GM21723 (cell line): ENCODE measurements around the gene OR51B5.
"Not testable (repeated sequence)": the region's sequence is repeated elsewhere in the genome, so short reads cannot be mapped to it uniquely, and the experiment has no call there.

Experiments used
- ATAC-seq: cut with Tn5 transposase; IDR thresholded peaks from one replicate; pipeline ENCODE4 v1.9.1; 2021; ENCODE audit warnings: mild to moderate bottlenecking, moderate library complexity; ENCODE audit not compliant: unreplicated experiment

OR51B5 gene

DNA sequence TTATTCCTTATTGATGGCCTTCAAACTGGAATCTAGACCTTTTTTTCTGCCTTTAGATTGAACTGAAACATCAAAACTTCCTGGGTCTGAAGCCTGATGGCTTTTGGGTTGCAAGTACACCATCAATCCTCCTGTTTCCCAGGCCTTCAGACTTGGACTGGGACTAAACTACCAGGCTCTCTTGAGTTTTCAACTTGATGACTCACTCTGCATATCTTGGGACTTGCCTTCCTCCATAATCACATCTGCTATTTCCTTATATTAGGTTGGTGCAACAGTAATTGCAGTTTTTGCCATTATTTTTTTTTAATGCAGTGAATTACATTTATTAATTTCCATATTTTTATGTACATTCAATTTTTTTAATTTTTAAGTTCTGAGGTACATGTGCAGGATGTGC, 7.0 kb downstream of the OR51B5 start:
- ATAC-seq = no peak

DNA sequence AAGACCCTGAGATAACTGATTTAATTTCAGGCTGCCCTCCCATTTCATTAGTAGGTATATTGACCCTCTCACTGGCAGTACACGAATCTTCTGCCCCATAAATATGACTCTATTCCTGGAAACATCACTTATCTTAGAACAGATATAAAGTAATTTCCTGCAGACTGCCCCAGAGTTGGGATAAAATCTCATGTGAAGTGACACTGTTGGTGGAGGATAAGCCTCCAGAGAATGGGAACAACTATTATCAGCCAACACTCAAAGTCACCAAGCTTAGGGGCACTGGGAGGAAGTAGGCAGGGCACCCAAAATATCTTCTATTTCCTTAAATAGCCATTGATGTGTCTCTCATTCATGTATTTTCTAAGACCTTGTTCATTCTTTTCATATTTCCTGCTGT, 8.2 kb downstream of the OR51B5 start:
- ATAC-seq = no peak

DNA sequence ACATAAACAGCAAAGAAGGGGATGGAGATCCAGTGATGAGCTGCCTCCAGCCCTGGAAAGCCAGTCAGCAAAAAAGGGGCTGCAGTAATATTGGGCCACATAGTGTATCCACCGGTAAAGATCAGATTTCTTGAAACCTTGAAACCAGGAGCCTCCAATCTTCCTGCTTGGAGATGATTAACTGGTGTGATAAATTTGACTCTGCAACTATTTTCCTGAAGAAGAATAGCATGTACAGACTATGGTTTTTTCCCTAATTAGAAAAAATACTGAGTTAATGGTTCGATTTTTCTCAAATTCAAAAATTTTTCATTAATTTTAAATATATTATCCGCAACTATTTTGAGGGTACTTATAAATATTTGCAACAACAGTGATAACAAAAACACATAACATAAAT, 19.1 kb downstream of the OR51B5 start, which contains the start of gene OR51B2:
Gene OR51B2, minus strand, starts transcription at position 101 of the 400 bp plus-strand sequence. Its CDS starts 0 bp downstream, at position 101.
- no peak for ATAC-seq

DNA sequence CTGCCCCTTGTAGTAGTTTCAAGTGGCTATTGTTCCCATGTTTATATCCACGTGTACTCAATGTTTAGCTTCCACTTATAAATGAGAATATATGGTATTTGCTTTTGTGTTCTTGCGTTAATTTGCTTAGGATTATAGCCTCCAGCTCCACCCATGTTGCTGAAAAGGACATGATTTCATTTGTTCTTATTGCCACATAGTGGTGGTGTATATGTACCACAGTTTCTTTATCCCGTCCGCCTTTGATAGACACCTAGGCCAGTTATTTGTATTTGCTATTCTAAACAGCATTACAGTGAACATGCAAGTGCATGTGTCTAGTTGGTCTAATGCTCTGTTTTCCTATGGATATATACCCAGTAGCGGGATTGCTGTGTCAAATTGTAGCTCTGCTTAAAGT, 26.0 kb downstream of the OR51B5 start:
- no peak for ATAC-seq

DNA sequence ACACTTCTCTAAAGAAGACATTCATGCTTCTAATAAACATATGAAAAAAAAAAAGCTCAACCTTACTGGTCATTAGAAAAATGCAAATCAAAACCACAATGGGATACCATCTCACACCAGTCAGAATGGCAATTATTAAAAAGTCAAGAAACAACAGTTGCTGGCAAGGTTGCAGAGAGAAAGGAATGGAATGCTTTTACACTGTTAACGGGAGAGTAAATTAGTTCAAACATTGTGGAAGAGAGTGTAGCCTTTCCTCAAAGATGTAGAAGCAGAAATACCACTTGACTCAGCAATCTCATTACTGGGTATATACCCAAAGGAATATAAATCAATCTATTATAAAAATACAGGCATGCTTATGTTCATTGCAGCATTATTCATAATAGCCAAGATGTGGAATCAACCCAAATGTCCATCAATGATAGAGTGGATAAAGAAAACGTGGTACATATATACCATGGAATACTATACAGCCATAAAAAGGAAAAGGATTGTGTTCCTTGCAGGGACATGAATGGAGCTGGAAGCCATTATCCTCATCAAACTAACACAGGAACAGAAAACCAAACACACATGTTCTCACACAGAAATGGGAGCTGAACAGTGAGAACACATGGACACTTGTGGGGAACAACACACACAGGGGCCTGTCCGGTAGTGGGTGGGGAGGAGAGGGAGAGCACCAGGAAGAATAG, 29.8 kb downstream of the OR51B5 start:
- ATAC-seq = not testable (repeated sequence)

DNA sequence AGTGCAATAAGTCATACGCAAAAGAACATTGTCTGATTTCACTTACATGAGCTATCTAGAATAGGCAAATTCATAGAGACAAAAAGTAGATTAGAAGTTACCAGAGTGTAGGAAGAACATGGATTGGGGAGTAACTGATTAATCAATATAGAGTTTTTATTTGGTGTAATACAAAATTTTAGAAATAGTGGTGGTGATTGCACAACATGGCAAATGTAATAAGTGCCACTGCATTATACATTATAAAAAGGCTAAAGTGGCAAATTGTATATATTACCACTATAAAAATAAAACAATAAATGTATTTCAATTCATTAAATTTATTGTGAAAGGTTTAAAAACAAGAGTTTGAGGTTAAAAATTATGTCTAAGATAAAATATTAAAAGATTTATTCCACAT, 32.9 kb downstream of the OR51B5 start:
- no peak for ATAC-seq

DNA sequence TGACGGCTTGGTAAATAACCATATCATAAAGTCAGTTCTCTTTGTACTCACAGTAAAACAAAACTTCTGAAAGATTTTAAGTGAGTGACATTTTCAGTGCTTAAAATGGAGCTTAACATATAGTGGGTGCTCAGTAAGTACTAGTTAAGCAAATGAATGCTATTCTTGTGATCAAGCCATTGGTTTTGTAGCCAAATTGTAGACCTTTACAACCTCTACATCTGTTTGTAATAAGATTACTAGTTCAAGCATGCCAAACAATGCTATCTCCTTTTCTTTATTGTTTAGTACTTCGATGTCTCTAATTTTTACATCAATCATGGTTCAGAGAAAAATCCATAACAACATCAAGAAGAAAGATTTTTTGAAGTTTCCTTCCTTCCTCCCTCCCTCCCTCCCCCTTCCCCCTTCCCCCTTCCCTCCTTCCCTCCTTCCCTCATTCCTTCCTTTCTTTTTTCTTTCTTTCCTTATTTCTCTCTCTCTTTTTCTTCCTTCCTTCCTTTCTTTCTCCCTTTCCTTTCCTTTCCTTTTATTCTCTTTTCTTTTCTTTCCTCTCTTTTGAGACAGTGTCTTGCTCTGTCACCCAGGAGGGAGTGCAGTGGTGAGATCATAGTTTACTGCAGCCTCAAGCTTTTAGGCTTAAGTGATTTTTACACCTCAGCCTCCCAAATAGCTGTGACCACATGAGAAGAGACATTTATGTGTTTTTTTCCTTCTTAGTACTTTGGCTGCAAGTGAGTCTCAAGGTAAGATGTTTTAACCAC, 35.9 kb downstream of the OR51B5 start:
- ATAC-seq = no peak

DNA sequence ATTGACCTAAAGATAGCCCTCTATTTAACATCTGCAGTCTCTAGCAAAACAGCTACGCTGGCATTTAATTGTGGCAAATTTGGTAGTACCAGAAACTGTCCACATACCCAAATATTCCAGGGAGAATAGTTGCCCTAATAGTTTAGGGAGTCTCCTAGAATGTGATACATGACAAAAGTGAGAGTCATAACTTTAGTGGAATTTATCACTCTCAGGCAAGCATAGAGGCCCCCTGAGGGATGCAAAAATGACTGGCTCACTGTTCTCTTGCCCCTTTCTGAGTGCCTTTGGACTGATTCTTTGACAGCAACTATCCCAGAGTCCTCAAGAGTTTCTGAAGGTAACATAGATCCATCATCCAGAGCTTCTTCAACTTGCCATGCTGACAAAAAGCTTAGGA, 39.3 kb downstream of the OR51B5 start:
- no peak for ATAC-seq

DNA sequence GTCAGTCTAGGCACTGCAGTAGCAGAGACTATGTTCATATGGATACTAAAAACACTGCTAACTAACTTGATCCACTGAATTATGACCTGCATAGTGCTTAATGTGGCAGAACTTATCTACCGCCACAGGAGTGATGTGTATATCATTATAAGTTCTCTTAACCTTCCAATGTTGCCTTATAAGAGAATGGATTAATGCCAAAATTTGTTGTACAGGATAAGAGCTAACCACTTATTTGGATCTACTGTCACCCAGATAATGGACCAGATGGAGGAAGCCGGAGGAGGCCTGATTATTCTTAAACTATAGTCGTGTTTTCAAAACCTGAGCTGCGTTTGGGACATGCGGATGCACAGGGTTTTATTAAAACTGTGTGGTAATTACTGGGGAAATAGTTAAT, 39.7 kb downstream of the OR51B5 start:
- no peak for ATAC-seq

DNA sequence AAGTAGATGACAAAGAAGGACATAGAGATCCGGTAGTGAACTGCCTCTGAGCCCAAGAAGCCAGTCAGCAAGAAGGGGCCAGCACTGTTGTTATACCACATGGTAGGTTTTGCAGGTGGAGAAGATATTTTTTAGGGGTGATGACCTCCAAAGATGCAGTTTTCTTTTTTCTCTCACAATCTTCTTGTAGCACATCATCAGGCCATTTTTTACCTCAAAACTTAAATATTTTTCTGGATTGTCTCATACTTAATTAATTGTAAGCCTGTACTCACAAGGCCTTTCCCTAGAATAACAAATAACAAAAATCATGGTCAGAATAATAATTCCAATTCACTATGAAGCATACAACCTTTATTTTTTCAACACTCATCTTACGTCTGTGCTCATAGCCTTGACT, 41.5 kb downstream of the OR51B5 start, which contains the start of gene OR51B4:
Gene OR51B4, minus strand, starts transcription at position 101 of the 400 bp plus-strand sequence. Its CDS starts 0 bp downstream, at position 101.
- ATAC-seq = no peak

DNA sequence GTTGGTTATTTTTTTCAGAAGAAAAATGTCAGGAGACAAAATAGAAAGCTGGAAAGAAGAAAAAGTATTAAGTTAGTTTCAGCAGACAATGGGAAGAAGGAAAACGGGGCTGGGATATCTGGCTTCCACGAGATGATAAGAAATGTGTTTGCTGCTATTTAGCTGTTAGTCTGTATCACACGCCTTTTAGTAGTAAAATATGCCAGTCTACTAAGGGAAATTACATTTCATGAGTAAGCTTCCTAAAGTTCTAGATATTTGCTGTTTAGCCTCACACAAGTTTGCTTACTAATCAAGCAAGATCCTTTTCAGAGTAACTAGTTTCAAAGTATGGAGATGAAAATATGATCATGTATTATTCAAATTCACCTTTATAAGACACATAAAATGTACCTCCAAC, 43.1 kb downstream of the OR51B5 start:
- no peak for ATAC-seq

DNA sequence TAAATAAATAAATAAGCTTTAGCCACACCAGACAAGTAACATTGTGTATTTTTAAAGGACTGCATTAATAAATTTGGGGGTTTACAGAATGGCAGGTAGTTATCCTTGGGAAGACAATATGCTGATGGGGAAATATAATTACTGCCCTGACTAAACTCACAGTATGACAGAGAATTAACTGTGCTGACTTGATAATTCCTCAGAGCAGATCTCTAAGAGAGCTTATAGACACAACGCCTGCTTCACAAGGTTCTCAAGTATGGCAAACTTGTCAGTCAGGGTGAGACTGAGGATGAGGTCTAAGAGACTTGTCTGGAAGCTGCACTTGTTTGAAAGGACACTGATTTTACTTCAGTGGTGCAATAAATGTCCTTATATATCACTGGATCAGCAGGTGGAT, 44.9 kb downstream of the OR51B5 start:
- no peak for ATAC-seq

DNA sequence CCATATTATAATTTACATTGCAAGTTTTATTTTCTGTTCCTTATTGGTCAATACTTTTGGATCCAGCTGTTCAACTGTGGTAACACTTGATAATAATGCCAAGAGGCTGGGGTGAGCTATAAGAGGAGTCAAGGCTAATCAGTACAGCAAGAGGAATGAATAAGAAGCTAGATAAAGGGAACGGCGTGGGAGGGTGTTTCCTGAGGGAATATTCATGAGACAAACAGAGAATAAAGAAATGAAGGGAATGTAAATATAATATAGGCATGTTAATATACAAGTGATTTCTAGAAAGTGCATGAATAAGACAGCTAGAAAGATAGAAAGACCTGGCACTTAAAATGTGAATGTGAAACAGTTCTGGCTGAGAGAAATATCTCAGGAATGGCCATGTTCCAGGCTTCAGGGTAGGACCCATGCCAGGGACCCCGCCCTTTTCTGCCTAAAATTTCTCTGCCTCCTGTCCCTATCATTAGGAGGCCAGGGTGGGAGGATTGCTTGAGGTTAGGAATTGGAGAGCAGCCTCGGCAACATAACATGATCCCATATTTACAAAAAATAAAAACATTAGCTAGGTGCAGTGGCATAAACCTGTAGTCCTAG, 45.5 kb downstream of the OR51B5 start:
- ATAC-seq = no peak

DNA sequence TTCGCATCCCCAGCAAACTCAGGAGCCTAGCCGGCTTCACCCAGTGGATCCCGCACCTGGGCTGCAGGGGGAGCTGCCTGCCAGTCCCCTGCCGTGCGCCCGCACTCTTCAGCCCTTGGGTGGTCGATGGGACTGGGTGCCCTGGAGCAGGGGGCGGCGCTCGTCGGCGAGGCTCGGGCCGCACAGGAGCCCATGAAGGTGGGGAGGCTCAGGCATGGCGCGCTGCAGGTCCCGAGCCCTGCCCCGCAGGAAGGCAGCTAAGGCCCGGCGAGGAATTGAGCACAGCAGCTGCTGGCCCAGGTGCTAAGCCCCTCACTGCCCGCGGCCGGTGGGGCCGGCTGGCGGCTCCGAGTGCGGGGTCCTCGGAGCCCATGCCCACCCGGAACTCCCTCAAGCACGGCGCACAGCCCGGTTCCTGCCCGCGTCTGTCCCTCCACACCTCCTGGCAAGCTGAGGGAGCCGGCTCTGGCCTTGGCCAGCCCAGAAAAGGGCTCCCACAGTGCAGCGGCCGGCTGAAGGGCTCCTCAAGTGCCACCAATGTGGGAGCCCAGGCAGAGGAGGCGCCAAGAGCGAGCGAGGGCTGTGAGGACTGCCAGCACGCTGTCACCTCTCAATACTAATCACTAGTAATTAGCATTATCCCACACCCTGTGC, 48.9 kb downstream of the OR51B5 start:
- not testable (repeated sequence) for ATAC-seq

DNA sequence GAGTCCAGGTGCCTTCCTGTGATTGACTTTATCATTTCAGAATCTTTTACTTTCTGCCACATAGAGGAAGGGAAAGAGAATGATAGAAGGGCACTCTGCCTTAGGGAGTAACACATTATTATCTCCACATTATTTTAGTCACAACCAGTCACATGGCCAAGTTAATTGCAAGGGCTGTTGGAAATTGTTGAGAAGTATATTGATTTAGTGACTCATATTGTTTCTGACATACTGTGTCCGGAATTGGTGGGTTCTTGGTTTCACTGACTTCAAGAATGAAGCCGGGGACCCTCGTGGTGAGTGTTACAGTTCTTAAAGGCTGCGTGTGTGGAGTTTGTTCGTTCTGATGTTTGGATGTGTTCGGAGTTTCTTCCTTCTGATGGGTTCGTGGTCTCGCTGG, 50.3 kb downstream of the OR51B5 start:
- ATAC-seq = no peak
